Measurements from ENCODE around the gene SERTAD1.

DNA sequence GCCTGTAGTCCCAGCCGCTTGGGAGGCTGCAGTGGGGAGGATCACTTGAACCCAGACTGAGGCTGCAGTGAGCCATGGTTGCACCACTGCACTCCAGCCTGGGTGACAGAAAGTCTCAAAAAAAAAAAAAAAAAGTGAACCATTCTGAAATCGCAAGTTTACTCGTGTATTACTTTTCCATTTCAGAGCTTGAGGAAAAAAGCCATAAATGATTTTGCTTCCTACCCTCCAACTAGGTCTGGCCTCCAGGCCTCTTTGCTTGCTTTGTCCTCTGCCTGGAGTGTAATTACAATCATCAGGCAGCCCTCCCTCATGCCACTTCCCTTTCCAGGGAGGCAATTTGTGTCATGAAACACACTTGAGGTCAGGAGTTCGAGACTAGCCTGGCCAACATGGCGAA, 31.3 kb upstream of the SERTAD1 start:
- TF ChIP-seq, protein P1, sequence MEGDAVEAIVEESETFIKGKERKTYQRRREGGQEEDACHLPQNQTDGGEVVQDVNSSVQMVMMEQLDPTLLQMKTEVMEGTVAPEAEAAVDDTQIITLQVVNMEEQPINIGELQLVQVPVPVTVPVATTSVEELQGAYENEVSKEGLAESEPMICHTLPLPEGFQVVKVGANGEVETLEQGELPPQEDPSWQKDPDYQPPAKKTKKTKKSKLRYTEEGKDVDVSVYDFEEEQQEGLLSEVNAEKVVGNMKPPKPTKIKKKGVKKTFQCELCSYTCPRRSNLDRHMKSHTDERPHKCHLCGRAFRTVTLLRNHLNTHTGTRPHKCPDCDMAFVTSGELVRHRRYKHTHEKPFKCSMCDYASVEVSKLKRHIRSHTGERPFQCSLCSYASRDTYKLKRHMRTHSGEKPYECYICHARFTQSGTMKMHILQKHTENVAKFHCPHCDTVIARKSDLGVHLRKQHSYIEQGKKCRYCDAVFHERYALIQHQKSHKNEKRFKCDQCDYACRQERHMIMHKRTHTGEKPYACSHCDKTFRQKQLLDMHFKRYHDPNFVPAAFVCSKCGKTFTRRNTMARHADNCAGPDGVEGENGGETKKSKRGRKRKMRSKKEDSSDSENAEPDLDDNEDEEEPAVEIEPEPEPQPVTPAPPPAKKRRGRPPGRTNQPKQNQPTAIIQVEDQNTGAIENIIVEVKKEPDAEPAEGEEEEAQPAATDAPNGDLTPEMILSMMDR (IDR thresholded peaks at IDR 0.05), result no peak
- TF ChIP-seq EZH2 (IDR thresholded peaks at IDR 0.05; ENCODE audit: borderline replicate concordance, insufficient read depth, low read depth, low read length, poor library complexity, severe bottlenecking), result no peak
